HepG2 (cell line): ENCODE results near the gene STMN1. TPM values are rescaled to one million over a fixed set of nuclear protein-coding genes. Genes with fewer than 3 reads are reported as not detected.

Source experiments
- CBX2 ChIP-seq, 2 experiments: fragments of 200-600 bp in 1 of 2; sonication (generic); formaldehyde crosslinking in 1 of 2; IDR thresholded peaks; 2 replicates each; pipeline versions ENCODE4 v1.7.0 to v1.8.1; 2018 to 2022; ENCODE audit warnings: low read depth in 2 of 2, low read length in 1 of 2, mild to moderate bottlenecking in 1 of 2, missing genetic modification reagents in 1 of 2
- CCAR2 ChIP-seq: fragments of 200-400 bp; formaldehyde crosslinking; optimal IDR thresholded peaks from 2 replicates; pipeline ENCODE3; 2018; ENCODE audit warnings: low read depth, mild to moderate bottlenecking, low read length, moderate library complexity
- FOXP4 ChIP-seq: sonication (generic); formaldehyde crosslinking; IDR thresholded peaks from 2 replicates; pipeline ENCODE4 v1.4.0; 2020; ENCODE audit warnings: missing genetic modification reagents
- KDM2A ChIP-seq: sonication (generic); formaldehyde crosslinking; IDR thresholded peaks from 2 replicates; pipeline ENCODE4 v1.4.0; 2020; ENCODE audit warnings: low read depth, missing genetic modification reagents, borderline replicate concordance
- MTA3 ChIP-seq: sonication (generic); formaldehyde crosslinking; IDR thresholded peaks from 2 replicates; pipeline ENCODE4 v1.4.0; 2020; ENCODE audit warnings: missing genetic modification reagents
- MXI1 ChIP-seq: IDR thresholded peaks from 3 replicates; pipeline ENCODE4 v1.6.1; 2012; ENCODE audit warnings: low read depth, low read length, inconsistent platforms, borderline replicate concordance
- NCOR1 ChIP-seq: fragments of 200-600 bp; sonication (generic); IDR thresholded peaks from 2 replicates; pipeline ENCODE4 v1.7.0; 2017; ENCODE audit warnings: antibody characterized with exemption, low read length, borderline replicate concordance
- NFKBIZ ChIP-seq: IDR thresholded peaks from 2 replicates; pipeline ENCODE4 v1.6.1; 2018; ENCODE audit warnings: missing genetic modification reagents, missing compliant biosample characterization
- NR2F2 ChIP-seq: IDR thresholded peaks from 2 replicates; pipeline ENCODE4 v1.6.1; 2012; ENCODE audit warnings: low read depth, inconsistent platforms, borderline replicate concordance
- RBM39 ChIP-seq: fragments of 200-400 bp; formaldehyde crosslinking; IDR thresholded peaks from one replicate; pipeline ENCODE4 v1.6.1; 2018; ENCODE audit warnings: antibody characterized with exemption, mild to moderate bottlenecking, low read depth, low read length; ENCODE audit not compliant: poor library complexity, severe bottlenecking
- RORA ChIP-seq: sonication (generic); formaldehyde crosslinking; IDR thresholded peaks from 2 replicates; pipeline ENCODE4 v1.5.0; 2020; ENCODE audit warnings: mild to moderate bottlenecking, missing genetic modification reagents, moderate library complexity
- RXRB ChIP-seq: IDR thresholded peaks from 2 replicates; pipeline ENCODE4 v1.6.1; 2016; ENCODE audit warnings: borderline replicate concordance, missing genetic modification reagents, missing compliant biosample characterization
- TCF7L2 ChIP-seq: IDR thresholded peaks from 2 replicates; pipeline ENCODE4 v1.6.1; 2011; ENCODE audit warnings: mild to moderate bottlenecking, low read depth, low read length, moderate library complexity
- ZMAT3 ChIP-seq: sonication (generic); formaldehyde crosslinking; conservative IDR thresholded peaks from 2 replicates; pipeline ENCODE4 v1.7.0; 2021; ENCODE audit warnings: missing genetic modification reagents
- ZNF225 ChIP-seq: sonication (generic); formaldehyde crosslinking; IDR thresholded peaks from 2 replicates; pipeline ENCODE4 v1.4.0; 2020; ENCODE audit warnings: mild to moderate bottlenecking, missing genetic modification reagents
- ZNF292 ChIP-seq: sonication (generic); formaldehyde crosslinking; IDR thresholded peaks from 2 replicates; pipeline ENCODE4 v1.8.1; 2022; ENCODE audit warnings: mild to moderate bottlenecking, low read depth, missing genetic modification reagents, borderline replicate concordance
- ZNF33A ChIP-seq: sonication (generic); formaldehyde crosslinking; IDR thresholded peaks from 2 replicates; pipeline ENCODE4 v1.5.1; 2020; ENCODE audit warnings: missing genetic modification reagents, mild to moderate bottlenecking, moderate library complexity, borderline replicate concordance
- ZNF558 ChIP-seq: sonication (generic); formaldehyde crosslinking; IDR thresholded peaks from 2 replicates; pipeline ENCODE4 v1.9.0; 2022; ENCODE audit warnings: mild to moderate bottlenecking, missing genetic modification reagents, borderline replicate concordance
- ZNF572 ChIP-seq: sonication (generic); formaldehyde crosslinking; IDR thresholded peaks from 2 replicates; pipeline ENCODE4 v1.5.1; 2020; ENCODE audit warnings: mild to moderate bottlenecking, missing genetic modification reagents
- ZNF674 ChIP-seq: sonication (generic); formaldehyde crosslinking; IDR thresholded peaks from 2 replicates; pipeline ENCODE4 v1.5.0; 2020; ENCODE audit warnings: low read depth, mild to moderate bottlenecking, missing genetic modification reagents
- ZNF740 ChIP-seq: sonication (generic); formaldehyde crosslinking; IDR thresholded peaks from 2 replicates; pipeline ENCODE4 v1.4.0; 2020; ENCODE audit warnings: missing genetic modification reagents
- ZNF781 ChIP-seq: sonication (generic); formaldehyde crosslinking; IDR thresholded peaks from 2 replicates; pipeline ENCODE4 v1.5.1; 2020; ENCODE audit warnings: borderline replicate concordance, mild to moderate bottlenecking, missing genetic modification reagents; ENCODE audit errors: not compliant biosample characterization
- polyA plus RNA-seq, 8 experiments: library from polyadenylated mRNA; depleted of rRNA in 3 of 8; stranded (reverse) in 7 of 8; unstranded in 1 of 8; fragments of >200 nt; fragmentation: Illumina TruSeq in 4 of 8; extraction: Trizol in 4 of 8; gene quantifications; 2 replicates each; pipeline versions ENCODE4 v1.2.1 to v1.2.3, GENCODE V29; 2011 to 2016; ENCODE audit warnings: low read depth in 4 of 8, missing spikeins in 1 of 8, mixed read lengths in 1 of 8; ENCODE audit not compliant: insufficient read depth in 1 of 8
- total RNA-seq, 5 experiments: library from RNA; depleted of rRNA; stranded (reverse); fragments of >200 nt; fragmentation: Illumina TruSeq; extraction: Trizol; gene quantifications; 2 replicates each; pipeline ENCODE4 v1.2.3, GENCODE V29; 2016; ENCODE audit warnings: low read depth in 1 of 5
- TF ChIP-seq, protein P1 (sequence below): sonication (generic); formaldehyde crosslinking; IDR thresholded peaks from 2 replicates; pipeline ENCODE4 v1.4.0; 2020; ENCODE audit warnings: mild to moderate bottlenecking, missing genetic modification reagents
- TF ChIP-seq, protein P2 (sequence below): IDR thresholded peaks from 2 replicates; pipeline ENCODE4 v1.4.0; 2020; ENCODE audit warnings: mild to moderate bottlenecking, missing genetic modification reagents

The STMN1 gene
- total and polyA plus RNA-seq, 2 of the 13 experiments (the other 11 are each of a cell fraction or from before 2014, with no cell fraction given), result 45.9 to 409 TPM

DNA sequence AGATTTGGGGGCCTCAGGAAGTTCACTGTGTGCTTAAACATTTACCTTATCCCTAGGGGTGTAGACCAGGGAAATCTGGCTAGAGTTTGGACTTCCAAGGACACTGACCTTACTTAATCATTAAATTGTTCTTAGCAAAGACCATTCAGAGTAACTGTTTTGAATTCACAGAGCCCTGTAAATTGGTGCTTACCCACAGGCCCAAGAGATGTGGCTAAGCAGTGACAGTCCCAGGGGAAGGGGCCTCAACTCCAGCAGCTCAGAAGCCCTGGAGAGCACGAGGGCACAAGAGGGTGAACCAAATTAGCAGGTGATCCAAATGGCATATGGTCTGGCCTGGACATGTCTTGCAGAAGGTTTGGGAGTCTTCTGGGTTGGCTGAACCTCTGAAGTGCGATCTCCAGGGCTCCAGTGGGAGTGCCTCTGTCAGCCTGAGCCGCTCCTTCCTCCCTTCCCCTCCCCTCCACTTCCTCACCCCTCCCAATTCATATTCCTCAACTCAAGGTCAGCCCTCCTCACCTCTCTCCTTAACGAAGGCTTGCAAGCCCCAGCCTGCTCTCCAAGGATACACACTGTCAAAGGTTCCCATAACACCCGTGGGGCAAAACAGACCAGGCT is 35.0 kb downstream of the STMN1 start (continued):
- TF ChIP-seq ZNF740 (CRISPR knock-in tag) (no peak), ZNF572 (CRISPR knock-in tag) (no peak), NR2F2 (no peak), CBX2 (IDR thresholded peaks at IDR 0.05; ENCODE audit: low read depth, low read length) (no peak), CBX2 (CRISPR knock-in tag; IDR thresholded peaks at IDR 0.05; ENCODE audit: low read depth) (no peak), FOXP4 (CRISPR knock-in tag) (peak; percentile 43), MTA3 (CRISPR knock-in tag) (no peak), NCOR1 (no peak), MXI1 (no peak), ZNF674 (CRISPR knock-in tag) (no peak), RXRB (CRISPR knock-in tag) (peak; percentile 27; the same call in 1 of the 2 replicates), ZNF292 (CRISPR knock-in tag) (0 out of 2 replicates have a peak, but pooled peaks have one; percentile 12), ZNF33A (CRISPR knock-in tag) (no peak), RORA (CRISPR knock-in tag) (no peak), ZMAT3 (CRISPR knock-in tag) (no peak), ZNF781 (no peak), NFKBIZ (CRISPR knock-in tag) (no peak), TCF7L2 (no peak), ZNF558 (CRISPR knock-in tag) (no peak), ZNF225 (CRISPR knock-in tag) (no peak), CCAR2 (no peak), KDM2A (no peak), RBM39 (no peak)
- TF ChIP-seq, protein P1, sequence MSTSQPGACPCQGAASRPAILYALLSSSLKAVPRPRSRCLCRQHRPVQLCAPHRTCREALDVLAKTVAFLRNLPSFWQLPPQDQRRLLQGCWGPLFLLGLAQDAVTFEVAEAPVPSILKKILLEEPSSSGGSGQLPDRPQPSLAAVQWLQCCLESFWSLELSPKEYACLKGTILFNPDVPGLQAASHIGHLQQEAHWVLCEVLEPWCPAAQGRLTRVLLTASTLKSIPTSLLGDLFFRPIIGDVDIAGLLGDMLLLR (CRISPR knock-in tag), result no peak
- TF ChIP-seq, protein P2, sequence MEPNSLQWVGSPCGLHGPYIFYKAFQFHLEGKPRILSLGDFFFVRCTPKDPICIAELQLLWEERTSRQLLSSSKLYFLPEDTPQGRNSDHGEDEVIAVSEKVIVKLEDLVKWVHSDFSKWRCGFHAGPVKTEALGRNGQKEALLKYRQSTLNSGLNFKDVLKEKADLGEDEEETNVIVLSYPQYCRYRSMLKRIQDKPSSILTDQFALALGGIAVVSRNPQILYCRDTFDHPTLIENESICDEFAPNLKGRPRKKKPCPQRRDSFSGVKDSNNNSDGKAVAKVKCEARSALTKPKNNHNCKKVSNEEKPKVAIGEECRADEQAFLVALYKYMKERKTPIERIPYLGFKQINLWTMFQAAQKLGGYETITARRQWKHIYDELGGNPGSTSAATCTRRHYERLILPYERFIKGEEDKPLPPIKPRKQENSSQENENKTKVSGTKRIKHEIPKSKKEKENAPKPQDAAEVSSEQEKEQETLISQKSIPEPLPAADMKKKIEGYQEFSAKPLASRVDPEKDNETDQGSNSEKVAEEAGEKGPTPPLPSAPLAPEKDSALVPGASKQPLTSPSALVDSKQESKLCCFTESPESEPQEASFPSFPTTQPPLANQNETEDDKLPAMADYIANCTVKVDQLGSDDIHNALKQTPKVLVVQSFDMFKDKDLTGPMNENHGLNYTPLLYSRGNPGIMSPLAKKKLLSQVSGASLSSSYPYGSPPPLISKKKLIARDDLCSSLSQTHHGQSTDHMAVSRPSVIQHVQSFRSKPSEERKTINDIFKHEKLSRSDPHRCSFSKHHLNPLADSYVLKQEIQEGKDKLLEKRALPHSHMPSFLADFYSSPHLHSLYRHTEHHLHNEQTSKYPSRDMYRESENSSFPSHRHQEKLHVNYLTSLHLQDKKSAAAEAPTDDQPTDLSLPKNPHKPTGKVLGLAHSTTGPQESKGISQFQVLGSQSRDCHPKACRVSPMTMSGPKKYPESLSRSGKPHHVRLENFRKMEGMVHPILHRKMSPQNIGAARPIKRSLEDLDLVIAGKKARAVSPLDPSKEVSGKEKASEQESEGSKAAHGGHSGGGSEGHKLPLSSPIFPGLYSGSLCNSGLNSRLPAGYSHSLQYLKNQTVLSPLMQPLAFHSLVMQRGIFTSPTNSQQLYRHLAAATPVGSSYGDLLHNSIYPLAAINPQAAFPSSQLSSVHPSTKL, result peak; percentile 43; the same call in 1 of the 2 replicates
